Measurements from ENCODE around the gene EPHA10.
A peak's percentile ranks its signal among the peaks of the same experiment; 100 is the strongest.
"Not testable (repeated sequence)": the region's sequence is repeated elsewhere in the genome, so short reads cannot be mapped to it uniquely, and the experiment has no call there.

EPHA10 gene

GRCh38 chr1:37767488-37767887 is 2.6 kb upstream of the EPHA10 start:
- no peak for DNase-seq (ENCODE audit: low read depth)

GRCh38 chr1:37765916-37766664 is 1.2 kb upstream of the EPHA10 start:
- DNase-seq (ENCODE audit: low read depth), result no peak

- DNase-seq (ENCODE audit: low read depth), result no peak
Observed at GRCh38 chr1:37764414-37764825, 500 bp downstream of the EPHA10 start.

DNA sequence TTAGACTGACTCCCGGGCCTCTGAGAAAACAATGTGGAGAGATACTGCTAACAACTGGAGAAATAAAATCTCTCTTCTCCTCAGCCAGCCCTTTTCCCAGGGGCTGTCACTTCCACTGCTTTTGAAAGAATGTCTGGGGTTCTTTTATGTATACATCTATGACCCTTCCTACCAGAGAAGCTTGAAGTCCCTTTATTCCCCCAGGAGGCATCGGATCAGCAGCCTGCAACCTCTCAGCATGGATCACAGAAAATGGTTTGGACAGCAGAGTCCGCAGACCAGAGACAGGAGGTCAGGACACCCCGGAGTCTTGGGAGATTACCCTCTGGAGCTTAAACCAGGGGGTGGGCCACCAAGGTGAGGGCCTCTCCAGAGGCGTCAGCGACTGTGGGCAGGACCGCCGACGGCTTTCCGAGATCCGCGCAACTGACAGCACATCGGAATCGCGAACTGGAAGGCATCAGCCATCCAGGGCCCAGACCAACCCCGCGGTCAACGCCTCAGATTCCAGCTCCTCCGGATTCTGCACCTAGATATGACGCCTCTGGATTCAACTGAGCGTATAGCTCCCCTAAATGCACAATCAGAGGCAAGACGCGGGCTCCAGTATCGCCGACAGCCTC is 1.0 kb downstream of the EPHA10 start:
- no peak for DNase-seq (ENCODE audit: low read depth)

DNA sequence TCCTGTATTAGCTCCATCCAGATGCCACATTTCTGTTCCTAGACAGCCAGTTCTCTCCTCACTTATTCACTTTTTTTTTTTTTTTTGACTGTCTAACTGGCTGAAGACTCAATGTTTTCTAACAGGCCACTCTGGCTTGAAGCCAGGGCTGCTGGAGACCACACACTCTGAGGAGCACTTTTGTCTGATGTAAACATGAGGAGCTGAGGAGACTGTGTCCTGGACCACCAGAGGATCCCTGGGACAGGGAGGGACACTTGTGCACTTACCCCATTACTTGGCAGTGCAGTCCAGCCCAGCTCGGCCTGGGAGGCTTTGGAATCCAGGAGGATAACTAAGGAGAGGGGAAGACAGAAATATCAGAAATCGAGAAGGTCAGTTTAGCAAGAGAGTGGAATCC is 2.4 kb downstream of the EPHA10 start:
- no peak for DNase-seq (ENCODE audit: low read depth)

GRCh38 chr1:37761416-37762095 is 3.4 kb downstream of the EPHA10 start:
- DNase-seq (ENCODE audit: low read depth), result no peak

DNA sequence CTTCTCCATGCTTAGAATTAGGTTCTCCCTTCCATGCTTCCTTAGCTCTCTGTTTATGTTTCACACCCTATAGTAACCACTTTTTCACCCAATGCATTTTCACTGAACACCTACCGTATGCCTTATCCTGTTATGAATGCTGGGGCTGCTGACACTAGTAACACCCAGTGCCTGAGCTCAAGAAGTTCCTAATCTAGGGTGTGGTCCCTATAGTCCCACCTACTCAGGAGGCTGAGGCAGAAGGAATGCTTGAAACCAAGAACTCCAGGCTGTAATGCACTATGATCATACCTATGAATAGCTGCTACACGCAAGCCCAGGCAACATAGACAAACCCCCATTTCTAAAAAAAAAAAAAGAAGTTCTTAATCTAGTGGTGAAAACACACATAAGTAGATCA is 5.5 kb downstream of the EPHA10 start:
- DNase-seq (ENCODE audit: low read depth), result no peak

DNA sequence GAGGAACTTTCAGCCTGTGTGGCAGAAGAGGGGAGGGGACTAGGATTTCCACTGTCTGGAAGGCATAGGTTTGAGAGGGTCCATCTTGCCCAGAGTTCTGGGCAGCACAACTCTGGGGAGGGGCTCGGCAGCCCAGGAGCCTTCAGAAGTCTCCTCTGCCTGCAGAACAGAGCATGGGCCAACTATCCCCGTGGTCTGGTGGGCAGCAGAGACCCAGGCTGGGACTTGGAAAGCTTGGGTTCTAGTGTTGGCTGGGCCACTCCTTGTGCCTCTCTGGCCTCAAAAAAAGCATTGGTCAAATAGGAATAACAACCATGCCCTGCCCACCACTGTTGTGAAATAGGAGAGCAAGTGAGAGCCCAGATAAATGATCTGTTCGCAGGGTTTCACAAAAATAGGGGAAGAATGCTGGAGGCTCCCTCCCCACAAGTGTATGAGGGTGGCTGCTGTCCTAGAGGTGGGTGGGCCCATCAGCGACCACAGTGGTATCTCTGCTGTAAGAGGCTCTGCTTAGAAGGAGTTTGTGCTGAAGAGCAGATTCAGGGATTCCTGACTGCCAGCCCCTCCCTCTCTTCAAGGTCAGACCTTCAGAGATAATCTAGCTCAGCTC is 8.9 kb downstream of the EPHA10 start:
- no peak for DNase-seq (ENCODE audit: low read depth)

DNA sequence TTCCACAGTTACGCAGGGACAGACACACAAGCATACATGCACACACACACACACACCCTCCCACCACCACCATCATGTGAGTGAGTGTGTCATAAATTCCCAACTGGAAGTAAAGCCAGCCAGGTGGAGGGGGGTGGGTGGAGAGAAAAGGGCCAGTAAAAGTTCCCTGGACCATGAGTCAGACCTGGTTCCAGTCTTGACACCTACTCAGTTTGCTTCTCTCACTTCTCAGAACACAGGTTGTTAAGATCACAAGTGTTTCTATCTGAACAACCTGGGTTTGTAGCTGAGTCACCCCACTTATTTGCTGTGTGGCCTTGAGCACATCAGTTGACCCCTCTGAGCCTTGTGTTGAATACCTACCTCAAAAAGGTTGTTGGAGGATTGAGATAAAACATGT is 9.6 kb downstream of the EPHA10 start:
- no peak for DNase-seq (ENCODE audit: low read depth)

GRCh38 chr1:37753473-37754321 is 11.2 kb downstream of the EPHA10 start:
- no peak for DNase-seq (ENCODE audit: low read depth)

GRCh38 chr1:37752583-37753471 is 12.1 kb downstream of the EPHA10 start:
- no peak for DNase-seq (ENCODE audit: low read depth)

DNA sequence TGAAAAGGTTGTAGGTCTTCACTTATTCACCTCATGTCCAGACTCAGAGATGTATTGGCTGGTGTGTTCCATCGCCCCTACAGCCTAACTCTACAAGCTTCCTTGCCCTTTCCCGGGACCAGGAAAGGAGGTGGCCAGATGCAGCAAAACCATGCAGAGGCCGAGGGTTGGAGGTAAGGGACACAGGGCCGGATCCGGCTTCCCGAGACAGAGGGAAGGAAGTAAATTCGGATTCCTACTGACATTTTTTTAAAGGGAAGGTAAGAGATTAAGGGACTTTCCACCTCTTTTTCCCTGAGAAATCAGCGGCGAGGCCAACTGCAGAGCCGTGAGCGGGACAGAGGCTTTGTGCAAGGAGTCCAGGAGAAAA is 12.7 kb downstream of the EPHA10 start:
- DNase-seq (ENCODE audit: low read depth), result no peak

DNA sequence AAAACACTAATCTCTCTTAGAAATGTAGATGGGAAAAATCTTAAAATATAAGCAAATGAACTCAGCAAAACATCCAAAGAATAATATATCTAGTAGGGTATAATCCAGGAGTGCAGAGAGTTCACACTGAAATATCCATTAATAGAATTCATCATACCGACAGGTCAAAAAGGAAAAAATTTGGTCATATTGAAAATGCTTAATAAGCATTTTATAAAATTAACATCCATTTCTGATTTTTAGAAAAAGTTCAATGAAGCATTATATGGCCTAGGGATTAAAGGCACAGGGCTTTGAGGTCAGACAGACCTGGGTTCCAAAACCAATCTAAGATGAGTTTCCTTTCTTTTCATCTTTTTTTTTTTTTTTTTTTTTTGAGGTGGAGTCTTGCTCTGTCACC is 16.4 kb downstream of the EPHA10 start:
- DNase-seq (ENCODE audit: low read depth), result no peak

GRCh38 chr1:37746806-37747205 is 18.1 kb downstream of the EPHA10 start:
- DNase-seq (ENCODE audit: low read depth), result no peak

DNA sequence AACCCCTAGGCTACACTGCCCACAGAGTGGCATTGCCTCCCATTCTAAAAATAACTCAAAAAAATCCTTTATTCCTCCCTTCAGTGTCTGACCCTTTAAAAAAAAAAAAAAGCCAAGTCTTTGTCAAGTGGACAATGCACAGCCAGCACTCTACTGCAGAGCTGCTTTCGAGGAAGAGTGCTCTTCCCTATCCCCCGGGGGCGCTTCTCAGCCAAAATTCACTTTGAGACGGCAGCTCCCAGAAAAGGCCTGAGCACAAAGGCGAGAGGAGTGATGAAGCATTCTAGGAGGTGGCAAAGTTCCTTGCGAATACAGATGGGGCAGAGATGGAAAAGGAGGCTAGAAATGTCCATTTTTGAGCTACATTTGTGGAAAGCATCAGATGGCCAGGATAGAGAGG is 23.3 kb downstream of the EPHA10 start:
- no peak for DNase-seq (ENCODE audit: low read depth)

GRCh38 chr1:37741130-37741529 is 23.8 kb downstream of the EPHA10 start:
- DNase-seq (ENCODE audit: low read depth), result peak; percentile 23

DNA sequence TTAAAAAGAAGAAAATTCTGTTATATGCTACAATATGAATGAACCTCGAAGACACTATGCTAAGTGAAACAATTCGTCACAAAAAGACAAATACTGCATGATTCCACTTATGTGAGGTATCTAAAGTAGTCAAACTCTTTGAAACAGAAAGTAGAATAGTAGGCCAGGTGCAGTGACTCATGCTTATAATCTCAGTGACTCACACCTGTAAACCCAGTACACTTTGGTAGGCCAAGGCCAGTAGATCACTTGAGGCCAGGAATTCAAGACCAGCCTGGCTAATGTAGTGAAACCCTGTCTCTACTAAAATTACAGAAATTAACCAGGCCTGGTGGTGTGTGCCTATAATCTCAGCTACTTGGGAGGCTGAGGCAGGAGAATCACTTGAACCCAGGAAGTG is 25.7 kb downstream of the EPHA10 start:
- DNase-seq (ENCODE audit: low read depth), result no peak

- not testable (repeated sequence) for DNase-seq (ENCODE audit: low read depth)
Observed at GRCh38 chr1:37738619-37739018, 26.3 kb downstream of the EPHA10 start.

- DNase-seq (ENCODE audit: low read depth), result not testable (repeated sequence)
Observed at GRCh38 chr1:37737975-37738374, 26.9 kb downstream of the EPHA10 start.

GRCh38 chr1:37734629-37735591 is 30.0 kb downstream of the EPHA10 start:
- no peak for DNase-seq (ENCODE audit: low read depth)
